ENCODE results near the gene NDUFB10.

GRCh38 chr16:1947369-1947670, 12.0 kb upstream of the NDUFB10 start:
- TF ChIP-seq POLR2AphosphoS5 (IDR thresholded peaks at IDR 0.05; ENCODE audit: low read depth, low read length) (no peak), FOXM1 (IDR thresholded peaks at IDR 0.05; ENCODE audit: low read depth) (no peak), EZH2phosphoT487 (IDR thresholded peaks at IDR 0.05; ENCODE audit: borderline replicate concordance, low read depth) (no peak), CTCF (IDR thresholded peaks at IDR 0.05) (no peak), CHD2 (IDR thresholded peaks at IDR 0.05; ENCODE audit: low read length, partially characterized antibody) (no peak), PBX3 (IDR thresholded peaks at IDR 0.05) (no peak)
